ENCODE results near the gene CASP4.

DNA sequence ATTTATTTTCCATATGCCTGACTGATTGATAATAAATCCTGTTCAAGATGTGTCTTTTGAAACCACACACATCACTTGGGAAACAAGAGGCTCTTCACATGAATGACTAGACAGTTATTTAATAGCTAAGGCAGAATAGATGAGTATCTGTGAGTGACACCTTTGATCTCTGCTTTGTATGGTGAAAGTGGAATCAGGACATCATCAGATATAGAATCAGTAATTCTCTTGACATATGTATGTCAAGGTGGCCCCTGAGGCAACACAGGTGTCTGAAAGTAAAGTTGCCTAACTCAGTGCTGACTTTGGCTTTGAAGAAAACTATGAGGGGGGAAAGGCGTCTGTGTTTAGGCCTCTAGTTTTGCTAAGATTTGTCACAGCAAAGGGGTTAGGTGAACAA lies 11.5 kb upstream of the CASP4 start:
- TF ChIP-seq POLR2AphosphoS5 (IDR thresholded peaks at IDR 0.05): no peak
- TF ChIP-seq POLR2A (IDR thresholded peaks at IDR 0.05; ENCODE audit: low read depth): no peak

Data from esophagus muscularis mucosa (tissue), 2 donors.